Measurements from ENCODE around the gene NBPF20.
"Not testable (repeated sequence)": the region's sequence is repeated elsewhere in the genome, so short reads cannot be mapped to it uniquely, and the experiment has no call there.

Gene NBPF20, protein sequence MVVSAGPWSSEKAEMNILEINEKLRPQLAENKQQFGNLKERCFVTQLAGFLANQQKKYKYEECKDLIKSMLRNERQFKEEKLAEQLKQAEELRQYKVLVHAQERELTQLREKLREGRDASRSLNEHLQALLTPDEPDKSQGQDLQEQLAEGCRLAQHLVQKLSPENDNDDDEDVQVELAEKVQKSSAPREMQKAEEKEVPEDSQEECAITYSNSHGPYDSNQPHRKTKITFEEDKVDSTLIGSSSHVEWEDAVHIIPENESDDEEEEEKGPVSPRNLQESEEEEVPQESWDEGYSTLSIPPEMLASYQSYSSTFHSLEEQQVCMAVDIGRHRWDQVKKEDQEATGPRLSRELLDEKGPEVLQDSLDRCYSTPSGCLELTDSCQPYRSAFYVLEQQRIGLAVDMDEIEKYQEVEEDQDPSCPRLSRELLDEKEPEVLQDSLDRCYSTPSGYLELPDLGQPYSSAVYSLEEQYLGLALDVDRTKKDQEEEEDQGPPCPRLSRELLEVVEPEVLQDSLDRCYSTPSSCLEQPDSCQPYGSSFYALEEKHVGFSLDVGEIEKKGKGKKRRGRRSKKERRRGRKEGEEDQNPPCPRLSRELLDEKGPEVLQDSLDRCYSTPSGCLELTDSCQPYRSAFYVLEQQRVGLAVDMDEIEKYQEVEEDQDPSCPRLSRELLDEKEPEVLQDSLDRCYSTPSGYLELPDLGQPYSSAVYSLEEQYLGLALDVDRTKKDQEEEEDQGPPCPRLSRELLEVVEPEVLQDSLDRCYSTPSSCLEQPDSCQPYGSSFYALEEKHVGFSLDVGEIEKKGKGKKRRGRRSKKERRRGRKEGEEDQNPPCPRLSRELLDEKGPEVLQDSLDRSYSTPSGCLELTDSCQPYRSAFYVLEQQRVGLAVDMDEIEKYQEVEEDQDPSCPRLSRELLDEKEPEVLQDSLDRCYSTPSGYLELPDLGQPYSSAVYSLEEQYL (N-terminal part only)

DNA sequence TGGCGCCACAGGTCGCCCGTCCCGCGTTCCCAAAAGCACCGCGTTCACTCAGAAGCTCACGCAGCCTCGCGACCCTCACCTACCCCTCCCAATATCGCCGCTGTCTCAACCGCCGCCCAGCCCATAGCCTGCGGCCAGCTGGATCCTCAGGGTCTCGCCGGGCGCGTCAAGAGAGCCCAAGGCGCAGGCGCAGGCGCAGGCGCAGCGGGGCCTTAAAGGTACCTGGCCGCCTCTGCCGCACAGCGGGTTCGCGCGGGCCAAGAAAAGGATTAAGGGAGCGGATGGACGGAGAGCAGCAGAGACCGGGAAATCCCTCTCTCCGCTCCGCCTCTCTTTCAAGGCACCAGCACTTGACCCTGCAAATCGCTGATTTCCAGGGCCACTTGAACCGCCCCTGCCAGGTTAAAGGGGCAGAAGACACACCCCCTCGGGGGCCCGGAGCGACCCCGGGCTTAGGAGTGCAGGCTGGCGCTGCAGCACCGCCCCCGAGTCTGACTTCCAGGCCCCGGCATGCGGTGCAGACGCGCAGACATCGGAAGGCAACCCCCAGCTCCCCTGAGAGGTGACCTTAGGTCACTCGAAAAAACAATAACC is at the start of gene NBPF20:
Gene NBPF20, minus strand, starts transcription at position 168 of the 594 bp plus-strand sequence. CDS start 20,331 bp downstream, outside the sequence.
- H3K27ac ChIP-seq = peak within 1 kb of the TSS; percentile 66
- TF ChIP-seq ZFX (IDR thresholded peaks at IDR 0.05) (0 out of 2 replicates have a peak, but pooled peaks have one; percentile 20), CTCF (conservative IDR thresholded peaks at IDR 0.05) (no peak)

DNA sequence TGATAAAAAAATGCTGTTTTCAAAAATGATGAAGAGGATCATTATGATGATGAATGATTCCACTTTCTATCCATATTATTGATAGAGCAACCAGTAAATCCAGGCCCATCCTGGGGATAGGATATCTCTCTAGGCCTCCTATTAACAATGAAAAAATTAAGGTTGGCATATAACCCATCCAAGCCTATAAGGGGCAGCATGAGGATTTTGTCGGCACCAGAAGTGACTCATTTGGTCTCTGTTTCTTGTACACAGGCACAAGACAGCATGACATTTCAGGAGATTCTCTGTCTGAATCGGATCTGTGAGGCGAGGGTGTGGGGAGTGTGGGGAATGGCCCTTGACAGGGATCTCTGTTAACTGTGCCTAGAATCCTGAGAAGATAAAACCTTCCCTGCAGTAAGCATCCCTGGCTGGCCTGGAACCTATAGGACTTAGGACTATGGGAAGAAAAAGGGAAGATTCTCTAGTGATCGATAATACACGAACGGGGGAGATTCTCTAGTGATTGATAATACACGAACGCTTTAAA is 49.5 kb upstream of the NBPF20 start:
- H3K27ac ChIP-seq = not testable (repeated sequence)

DNA sequence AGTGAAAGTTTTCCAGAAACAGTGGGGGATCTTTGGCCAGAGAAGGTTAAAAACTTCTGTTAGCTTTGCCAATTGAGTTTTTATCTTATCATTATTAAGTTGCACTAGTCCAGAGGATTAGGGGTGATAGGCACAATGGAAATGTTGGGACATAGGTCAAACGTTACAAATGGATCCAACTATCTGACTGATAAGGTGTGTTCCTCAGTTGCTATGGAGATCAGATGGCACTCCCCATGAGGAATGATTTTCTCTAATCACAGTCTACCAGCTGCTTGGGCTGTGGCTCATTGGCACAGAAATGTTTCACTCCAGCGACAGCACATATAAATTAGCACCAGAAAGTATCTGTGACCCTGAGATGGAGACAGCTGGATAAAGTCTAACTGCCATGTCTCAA is 47.3 kb upstream of the NBPF20 start:
- not testable (repeated sequence) for H3K27ac ChIP-seq

GRCh38 chr1:145471365-145471764 is 46.0 kb upstream of the NBPF20 start:
- H3K27ac ChIP-seq = not testable (repeated sequence)

- H3K27ac ChIP-seq = 0 out of 2 replicates have a peak overlapping the region, but pooled peaks have one; percentile 21
Measured at GRCh38 chr1:145465405-145466144, 40.2 kb upstream of the NBPF20 start.

- H3K27ac ChIP-seq = 0 out of 2 replicates have a peak overlapping the region, but pooled peaks have one; percentile 21
Measured at GRCh38 chr1:145464708-145465336, 39.4 kb upstream of the NBPF20 start.

GRCh38 chr1:145464017-145464416 is 38.6 kb upstream of the NBPF20 start:
- H3K27ac ChIP-seq = not testable (repeated sequence)

- not testable (repeated sequence) for H3K27ac ChIP-seq
Measured at GRCh38 chr1:145460684-145461083, 35.3 kb upstream of the NBPF20 start.

GRCh38 chr1:145460048-145460447 is 34.6 kb upstream of the NBPF20 start:
- not testable (repeated sequence) for H3K27ac ChIP-seq

DNA sequence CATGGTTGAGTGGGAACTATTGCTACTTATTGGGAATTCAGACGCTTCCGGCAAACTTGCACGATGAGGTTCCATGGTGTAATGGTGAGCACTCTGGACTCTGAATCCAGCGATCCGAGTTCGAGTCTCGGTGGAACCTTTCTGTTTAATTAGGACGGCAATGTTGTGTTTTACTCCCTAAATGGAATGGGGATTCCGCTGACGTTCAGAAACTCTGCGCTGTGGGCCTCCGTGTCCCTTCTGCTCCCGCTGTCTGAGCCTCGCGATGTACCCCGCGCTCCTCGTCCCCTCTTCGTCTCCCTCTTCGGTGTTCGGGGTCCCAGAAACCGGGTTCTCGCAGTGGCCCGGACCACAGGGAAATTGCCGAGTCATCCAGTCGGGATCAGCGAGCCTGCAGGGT is 34.2 kb upstream of the NBPF20 start:
- H3K27ac ChIP-seq = not testable (repeated sequence)

DNA sequence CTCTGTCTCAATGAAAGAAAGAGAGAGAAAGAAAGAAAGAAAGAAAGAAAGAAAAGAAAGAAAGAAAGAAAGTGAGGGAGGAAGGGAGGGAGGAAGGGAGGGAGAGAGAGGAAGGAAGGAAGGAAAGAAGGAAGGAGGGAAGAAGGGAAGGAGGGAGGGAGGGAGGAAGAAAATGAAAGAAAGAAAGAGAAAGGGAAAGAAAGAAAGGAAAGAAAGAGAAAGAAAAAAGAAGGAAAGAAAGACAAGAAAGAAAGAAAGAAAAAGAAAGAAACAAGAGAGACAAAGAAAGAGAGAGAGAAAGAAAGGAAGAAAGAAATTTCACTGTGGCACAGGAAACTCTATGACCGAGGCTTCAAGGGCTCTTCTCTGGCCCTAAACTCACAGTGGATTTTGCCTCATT is 33.7 kb upstream of the NBPF20 start:
- H3K27ac ChIP-seq = not testable (repeated sequence)

- H3K27ac ChIP-seq = not testable (repeated sequence)
Measured at GRCh38 chr1:145454824-145455177, 29.4 kb upstream of the NBPF20 start.

DNA sequence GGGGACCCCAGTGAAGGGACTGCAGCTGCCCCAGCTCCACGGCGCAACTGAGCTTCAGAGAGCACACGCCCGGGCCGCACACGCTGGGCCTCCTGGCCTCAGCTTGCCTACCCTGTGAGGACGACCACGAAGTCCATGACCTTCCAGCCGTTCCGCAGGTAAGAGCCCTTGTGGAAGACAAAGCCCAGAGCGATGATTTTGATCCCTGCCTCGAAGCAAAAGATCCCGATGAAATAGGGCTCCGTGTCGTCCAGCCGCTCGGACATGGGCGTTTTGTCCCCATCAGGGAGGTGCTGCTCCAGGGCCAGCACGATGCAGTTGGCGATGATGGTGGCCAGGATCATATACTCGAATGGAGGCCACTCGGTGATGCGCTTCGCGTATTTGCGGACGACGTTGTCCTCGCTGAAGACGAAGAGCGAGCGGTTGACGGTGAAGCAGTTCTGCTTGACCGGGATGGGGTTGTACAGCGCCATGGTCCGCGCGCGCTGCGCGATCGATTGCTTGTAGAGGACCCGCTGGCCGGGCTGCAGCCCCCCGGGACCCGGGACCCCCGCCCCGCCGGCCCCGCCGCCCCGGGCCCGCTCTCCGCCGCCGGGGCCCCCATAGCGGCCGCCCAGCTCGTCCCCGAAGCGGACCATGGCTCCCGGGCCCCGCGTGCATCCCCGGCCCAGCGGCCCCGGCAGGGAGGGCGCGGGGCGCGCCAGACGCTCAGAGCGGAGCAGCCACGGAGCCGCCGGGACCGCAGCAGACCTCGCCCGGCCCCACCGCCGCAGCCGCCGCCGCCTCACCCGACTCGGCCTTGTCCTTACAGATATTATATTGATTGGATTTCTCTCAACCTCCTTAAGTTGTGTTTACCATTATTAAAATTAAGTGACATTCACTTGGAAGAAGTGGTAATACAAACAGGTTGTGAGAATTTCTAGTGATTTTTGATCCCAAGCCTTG is 28.7 kb upstream of the NBPF20 start:
- H3K27ac ChIP-seq = not testable (repeated sequence)

DNA sequence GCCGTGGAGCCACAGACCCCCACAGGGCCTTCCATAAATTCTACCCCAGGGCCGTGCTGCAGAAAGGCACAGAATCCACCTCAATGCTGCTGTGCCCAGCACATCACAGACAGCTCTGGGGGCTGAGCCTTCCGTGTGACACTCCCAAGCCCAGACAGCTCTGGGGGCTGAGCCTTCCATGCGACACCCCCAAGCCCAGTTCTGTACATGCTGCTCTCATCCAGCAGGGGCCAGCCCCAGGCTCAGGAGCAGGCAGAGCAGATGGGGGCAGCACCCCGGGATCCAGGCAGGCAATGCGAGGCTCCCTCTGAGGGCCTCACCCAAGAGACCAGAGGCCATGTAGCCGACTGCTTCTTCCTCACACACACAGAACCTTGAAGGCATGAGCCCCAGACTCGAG is 27.1 kb upstream of the NBPF20 start:
- H3K27ac ChIP-seq = not testable (repeated sequence)

GRCh38 chr1:145451914-145452313 is 26.5 kb upstream of the NBPF20 start:
- not testable (repeated sequence) for H3K27ac ChIP-seq

DNA sequence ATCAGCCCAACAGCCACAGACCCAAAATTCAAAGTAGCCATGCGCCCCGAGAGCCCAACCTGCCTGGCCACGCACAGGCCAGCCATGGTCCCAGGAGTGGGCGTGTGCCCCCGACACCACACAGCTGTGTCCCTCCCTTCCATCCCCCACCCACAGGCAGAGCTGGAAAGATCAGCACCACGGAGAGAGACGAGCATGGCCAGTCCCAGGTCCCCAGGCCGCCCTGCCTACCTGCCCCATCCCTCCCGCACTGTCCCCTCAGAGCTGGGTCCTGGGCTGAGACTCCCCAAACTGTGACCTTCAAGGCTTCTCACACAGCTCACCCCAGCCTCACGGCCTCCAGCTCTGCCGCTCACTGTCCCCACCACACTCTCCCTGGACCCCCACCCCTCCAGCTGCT is 19.8 kb upstream of the NBPF20 start:
- H3K27ac ChIP-seq = not testable (repeated sequence)

DNA sequence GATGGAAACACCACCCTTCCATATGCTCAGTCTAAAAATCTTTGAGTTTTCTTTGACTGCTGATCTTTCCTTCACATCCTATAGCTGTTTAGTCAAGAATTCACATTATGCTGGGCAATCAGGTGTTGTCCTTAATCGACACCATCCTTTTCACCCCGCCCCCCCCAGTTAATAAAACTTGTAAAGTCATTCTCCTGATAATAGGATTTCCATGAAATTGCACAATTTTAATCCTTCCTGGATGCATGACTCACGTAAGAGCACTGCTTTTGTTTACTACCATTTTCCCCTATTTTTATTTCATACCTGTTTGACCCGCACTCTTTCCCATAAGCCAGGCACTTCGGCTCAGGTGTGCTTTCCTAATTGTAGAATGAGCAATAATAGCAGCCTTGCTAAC is 16.9 kb upstream of the NBPF20 start:
- not testable (repeated sequence) for H3K27ac ChIP-seq

Data from C4-2B (cell line).